ENCODE data around the gene PDCD1. TPM values are rescaled to one million over a fixed set of nuclear protein-coding genes. Genes with fewer than 3 reads are reported as not detected.
A peak's percentile ranks its signal among the peaks of the same experiment; 100 is the strongest.
"Not testable (repeated sequence)": the region's sequence is repeated elsewhere in the genome, so short reads cannot be mapped to it uniquely, and the experiment has no call there.

The PDCD1 gene
- polyA plus RNA-seq, 1 donor: 0.31 TPM

DNA sequence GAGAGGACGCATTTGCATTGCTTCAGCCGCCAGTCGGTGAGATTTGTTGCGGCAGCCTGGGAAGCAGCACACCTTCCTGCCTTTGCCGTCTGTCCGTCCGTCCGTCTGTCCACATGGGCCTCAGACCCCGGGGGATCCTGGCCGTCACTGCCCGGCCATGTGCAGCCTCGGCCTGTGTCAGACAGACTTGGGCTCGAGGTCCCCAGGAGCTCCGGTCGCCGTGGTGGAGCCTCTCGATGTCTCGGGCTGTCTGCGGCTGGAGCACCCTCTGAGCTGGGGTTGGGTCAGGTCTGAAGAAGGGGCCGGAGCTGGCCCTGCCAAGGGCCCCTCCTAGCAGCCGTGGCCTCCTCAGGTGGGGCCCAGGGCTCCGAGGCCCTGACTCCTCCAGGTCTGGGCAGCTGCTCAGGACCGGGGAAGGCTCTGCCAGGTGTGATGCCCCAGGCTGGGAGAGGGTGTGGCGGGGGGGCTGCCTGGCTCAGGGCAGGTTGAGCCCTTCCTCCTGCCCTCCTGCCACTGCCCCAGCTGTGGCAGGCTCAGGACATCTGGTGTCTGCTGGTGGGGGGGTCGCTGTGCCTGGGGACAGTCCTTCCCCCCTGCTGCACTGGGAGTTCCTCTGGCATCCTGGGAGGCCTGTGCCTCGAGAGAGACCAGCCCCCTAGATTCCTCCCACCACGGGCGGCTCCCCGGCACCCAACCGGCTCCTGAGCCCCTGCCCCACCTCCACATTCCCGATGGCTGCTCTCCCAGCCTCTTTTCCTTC is 37.9 kb downstream of the PDCD1 start:
- Histone ChIP-seq H3K9me3 (ENCODE audit: control insufficient read depth, low read depth, low read length) (peaks cover 17% of the 10 kb centered on the region), H3K4me3 (ENCODE audit: low read length) (no peak overlapping the region), H3K27me3 (ENCODE audit: control insufficient read depth, insufficient read depth, low read length) (no peaks in the 10 kb centered on the region), H3K36me3 (ENCODE audit: control insufficient read depth, insufficient read depth, low read length) (no peaks in the 10 kb centered on the region), H3K4me1 (ENCODE audit: control insufficient read depth, insufficient read depth, low read length) (peaks cover 4% of the 10 kb centered on the region), H3K27ac (ENCODE audit: low read length) (no peak overlapping the region)
- DNase-seq: no peak
- no CpG with 5 or more reads among the region's 31 CpGs for WGBS (ENCODE audit: insufficient coverage, low lambda C conversion rate)

DNA sequence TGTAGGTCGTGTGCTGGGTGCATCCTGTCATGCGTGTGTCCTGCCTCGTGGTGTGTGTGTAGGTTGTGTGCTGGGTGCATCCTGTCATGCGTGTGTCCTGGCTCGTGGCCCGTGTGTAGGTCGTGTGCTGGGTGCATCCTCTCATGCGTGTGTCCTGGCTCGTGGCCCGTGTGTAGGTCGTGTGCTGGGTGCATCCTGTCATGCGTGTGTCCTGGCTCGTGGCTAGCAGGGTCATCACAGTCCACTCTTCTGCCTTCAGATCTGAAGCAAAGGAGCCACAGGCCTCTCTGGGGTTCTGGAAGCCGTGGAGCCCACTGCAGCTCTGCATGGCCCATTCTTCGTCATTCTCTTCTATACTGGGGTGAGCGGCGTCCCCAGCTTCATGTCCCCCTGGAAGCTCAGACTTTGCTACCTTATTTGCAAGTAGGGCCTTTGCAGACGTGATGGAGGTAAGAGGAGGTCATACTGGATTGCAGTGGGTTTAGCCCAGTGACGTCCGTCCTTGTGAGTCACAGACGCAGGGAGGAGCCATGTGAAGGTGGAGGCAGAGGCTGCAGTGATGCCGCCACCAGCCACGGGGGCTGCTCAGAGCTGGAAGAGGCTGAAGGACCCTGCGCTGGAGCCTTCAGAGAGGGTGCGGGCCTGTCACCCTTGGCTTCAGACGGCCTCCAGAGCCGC is 38.6 kb downstream of the PDCD1 start:
- H3K27ac ChIP-seq (ENCODE audit: low read length); H3K27me3 ChIP-seq (ENCODE audit: control insufficient read depth, insufficient read depth, low read length); DNase-seq; H3K4me3 ChIP-seq (ENCODE audit: low read length); H3K36me3 ChIP-seq (ENCODE audit: control insufficient read depth, insufficient read depth, low read length); H3K4me1 ChIP-seq (ENCODE audit: control insufficient read depth, insufficient read depth, low read length): not testable (repeated sequence)
- WGBS (ENCODE audit: insufficient coverage, low lambda C conversion rate): no CpG with 5 or more reads among the region's 27 CpGs
- peaks cover 17% of the 10 kb centered on the region for H3K9me3 ChIP-seq (ENCODE audit: control insufficient read depth, low read depth, low read length)

DNA sequence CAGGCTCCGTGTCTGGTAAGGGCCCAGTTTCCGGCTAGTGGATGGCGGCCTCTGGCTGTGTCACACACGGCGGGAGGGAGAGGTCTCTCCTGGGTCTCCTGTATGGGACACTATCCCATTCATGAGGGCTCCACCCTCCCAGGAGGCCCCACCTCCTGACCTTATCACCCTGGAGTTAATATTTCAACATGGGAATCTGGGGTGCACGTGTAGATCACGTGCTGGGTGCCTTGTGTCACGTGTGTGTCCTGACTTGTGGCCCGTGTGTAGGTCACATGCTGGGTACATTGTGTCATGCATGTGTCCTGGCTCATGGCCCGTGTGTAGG is 39.8 kb downstream of the PDCD1 start:
- DNase-seq: peak; percentile 21 to 65
- WGBS (ENCODE audit: insufficient coverage, low lambda C conversion rate): 20% methylated on average over 1 of the region's 10 CpGs
- Histone ChIP-seq H3K9me3 (ENCODE audit: control insufficient read depth, low read depth, low read length) (peaks cover 13% of the 10 kb centered on the region), H3K4me1 (ENCODE audit: control insufficient read depth, insufficient read depth, low read length) (peaks cover 4% of the 10 kb centered on the region), H3K36me3 (ENCODE audit: control insufficient read depth, insufficient read depth, low read length) (no peaks in the 10 kb centered on the region), H3K27ac (ENCODE audit: low read length) (no peak overlapping the region), H3K27me3 (ENCODE audit: control insufficient read depth, insufficient read depth, low read length) (no peaks in the 10 kb centered on the region), H3K4me3 (ENCODE audit: low read length) (no peak overlapping the region)

DNA sequence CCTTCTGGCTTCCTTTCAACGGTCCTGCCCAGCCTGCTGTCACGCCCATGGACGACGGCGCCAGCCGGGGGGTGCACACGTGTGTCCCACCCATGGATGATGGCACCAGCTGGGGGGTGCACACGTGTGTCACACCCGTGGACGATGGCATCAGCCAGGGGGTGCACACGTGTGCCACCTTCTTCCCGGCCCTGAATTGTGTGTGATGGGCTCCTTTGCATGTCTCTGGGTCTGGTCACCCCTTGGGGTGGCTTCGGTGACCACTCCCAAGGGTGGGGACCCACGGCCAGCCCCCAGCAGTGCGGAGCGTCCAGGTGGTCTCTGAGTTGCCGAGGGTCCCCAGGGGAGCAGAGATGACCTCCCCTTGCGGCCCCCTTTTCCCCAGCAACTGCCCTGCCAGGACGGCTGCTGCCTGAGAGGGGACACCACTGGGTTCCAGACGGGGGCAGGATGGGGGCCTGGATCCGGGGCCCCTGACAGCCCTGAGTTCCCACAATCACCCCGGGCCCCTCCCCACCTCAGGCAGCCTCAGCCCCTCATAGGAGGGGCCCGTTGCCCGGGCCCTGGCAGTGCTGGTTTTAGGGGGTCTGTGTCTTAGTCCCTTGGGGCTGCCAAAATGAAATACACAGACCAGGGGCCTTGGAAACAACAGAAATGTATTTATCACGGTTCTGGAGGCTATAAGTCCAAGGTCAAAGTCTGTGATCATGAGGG is 40.3 kb downstream of the PDCD1 start:
- H3K36me3 ChIP-seq (ENCODE audit: control insufficient read depth, insufficient read depth, low read length): no peaks in the 10 kb centered on the region
- no CpG with 5 or more reads among the region's 25 CpGs for WGBS (ENCODE audit: insufficient coverage, low lambda C conversion rate)
- peaks cover 4% of the 10 kb centered on the region for H3K4me1 ChIP-seq (ENCODE audit: control insufficient read depth, insufficient read depth, low read length)
- H3K27me3 ChIP-seq (ENCODE audit: control insufficient read depth, insufficient read depth, low read length): no peaks in the 10 kb centered on the region
- no peak for DNase-seq
- no peak overlapping the region for H3K4me3 ChIP-seq (ENCODE audit: low read length)
- peaks cover 13% of the 10 kb centered on the region for H3K9me3 ChIP-seq (ENCODE audit: control insufficient read depth, low read depth, low read length)
- H3K27ac ChIP-seq (ENCODE audit: low read length): no peak overlapping the region

DNA sequence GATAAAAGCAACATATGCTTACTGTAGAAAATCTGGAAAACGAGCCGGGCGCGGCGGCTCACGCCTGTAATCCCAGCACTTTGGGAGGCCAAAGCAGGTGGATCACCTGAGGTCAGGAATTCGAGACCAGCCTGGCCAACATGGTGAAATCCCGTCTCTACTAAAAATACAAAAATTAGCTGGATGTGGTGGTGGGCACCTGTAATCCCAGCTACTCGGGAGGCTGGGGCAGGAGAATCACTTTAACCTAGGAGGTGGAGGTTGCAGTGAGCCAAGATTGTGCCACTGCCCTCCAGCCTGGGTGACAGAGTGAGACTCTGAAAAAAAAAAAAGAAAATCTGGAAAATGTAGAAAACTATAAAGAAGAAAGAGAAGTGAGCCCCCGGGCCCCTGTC is 40.9 kb downstream of the PDCD1 start:
- H3K9me3 ChIP-seq (ENCODE audit: control insufficient read depth, low read depth, low read length): peaks cover 13% of the 10 kb centered on the region
- not testable (repeated sequence) for H3K27me3 ChIP-seq (ENCODE audit: control insufficient read depth, insufficient read depth, low read length); H3K4me3 ChIP-seq (ENCODE audit: low read length); H3K36me3 ChIP-seq (ENCODE audit: control insufficient read depth, insufficient read depth, low read length); H3K27ac ChIP-seq (ENCODE audit: low read length); H3K4me1 ChIP-seq (ENCODE audit: control insufficient read depth, insufficient read depth, low read length); DNase-seq
- WGBS (ENCODE audit: insufficient coverage, low lambda C conversion rate): 87% methylated on average over 3 of the region's 10 CpGs

DNA sequence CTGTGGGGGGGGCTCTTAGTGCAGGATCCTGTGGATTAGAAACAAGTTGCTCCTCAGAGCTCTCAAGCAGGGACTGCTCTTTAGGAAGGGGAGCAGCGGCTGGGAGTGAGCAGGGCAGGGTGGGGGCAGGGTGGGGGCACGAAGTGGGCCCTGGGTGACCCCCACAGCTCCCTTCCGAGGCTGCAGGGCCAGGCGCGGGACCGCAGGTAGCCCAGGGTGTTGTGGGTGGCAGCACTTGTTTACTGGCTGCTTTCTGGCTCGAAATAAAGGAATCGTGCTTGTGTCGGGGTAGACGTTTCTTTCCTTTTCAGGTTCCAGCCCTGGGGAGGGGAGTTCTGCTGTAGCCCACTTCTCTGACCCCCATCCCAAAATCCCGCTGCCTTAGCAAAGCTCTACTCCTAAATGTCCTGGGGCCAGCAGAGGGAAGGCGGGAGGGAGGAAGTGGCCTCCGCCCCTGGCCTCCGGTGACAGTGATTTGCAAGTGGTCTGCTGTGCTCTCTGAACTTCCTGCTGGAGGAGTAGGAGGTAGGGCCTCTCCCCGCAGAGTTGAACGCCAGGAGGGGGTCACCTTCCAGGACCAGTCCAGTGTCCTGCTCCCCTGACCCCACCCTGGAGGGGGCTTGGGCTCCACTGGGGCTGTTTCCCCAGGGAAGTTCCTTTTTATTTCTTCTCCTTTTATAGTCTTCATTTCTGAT is 41.4 kb downstream of the PDCD1 start:
- no CpG with 5 or more reads among the region's 16 CpGs for WGBS (ENCODE audit: insufficient coverage, low lambda C conversion rate)
- Histone ChIP-seq H3K27ac (ENCODE audit: low read length) (no peak overlapping the region), H3K36me3 (ENCODE audit: control insufficient read depth, insufficient read depth, low read length) (no peaks in the 10 kb centered on the region), H3K9me3 (ENCODE audit: control insufficient read depth, low read depth, low read length) (peaks cover 13% of the 10 kb centered on the region), H3K4me3 (ENCODE audit: low read length) (no peak overlapping the region), H3K4me1 (ENCODE audit: control insufficient read depth, insufficient read depth, low read length) (peaks cover 4% of the 10 kb centered on the region), H3K27me3 (ENCODE audit: control insufficient read depth, insufficient read depth, low read length) (no peaks in the 10 kb centered on the region)
- DNase-seq: no peak

DNA sequence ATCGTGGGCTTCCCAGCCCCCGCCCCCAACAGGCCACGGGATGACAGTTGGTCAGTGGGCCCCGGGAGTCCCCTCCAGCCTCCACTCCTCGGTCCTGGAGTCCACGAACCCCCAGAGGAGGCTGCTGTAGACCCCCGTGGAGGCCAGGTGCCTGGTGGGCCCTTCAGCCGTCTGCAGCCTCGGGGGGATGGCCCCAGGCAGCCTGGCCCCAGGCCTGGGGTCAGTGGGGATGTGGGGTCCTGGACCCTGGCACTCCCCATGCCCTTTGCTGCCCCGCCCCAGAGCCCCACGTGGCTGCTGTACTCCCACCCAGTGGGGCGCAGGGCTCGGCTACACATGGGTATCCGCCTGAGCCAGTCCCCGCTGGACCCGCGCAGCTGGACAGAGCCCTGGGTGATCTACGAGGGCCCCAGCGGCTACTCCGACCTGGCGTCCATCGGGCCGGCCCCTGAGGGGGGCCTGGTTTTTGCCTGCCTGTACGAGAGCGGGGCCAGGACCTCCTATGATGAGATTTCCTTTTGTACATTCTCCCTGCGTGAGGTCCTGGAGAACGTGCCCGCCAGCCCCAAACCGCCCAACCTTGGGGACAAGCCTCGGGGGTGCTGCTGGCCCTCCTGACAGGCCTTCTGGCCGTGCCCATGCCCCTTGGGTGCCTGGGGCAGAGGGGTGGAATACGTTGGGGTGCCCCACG is 42.1 kb downstream of the PDCD1 start:
- H3K4me3 ChIP-seq (ENCODE audit: low read length): no peak overlapping the region
- peaks cover 13% of the 10 kb centered on the region for H3K9me3 ChIP-seq (ENCODE audit: control insufficient read depth, low read depth, low read length)
- H3K36me3 ChIP-seq (ENCODE audit: control insufficient read depth, insufficient read depth, low read length): no peaks in the 10 kb centered on the region
- no CpG with 5 or more reads among the region's 33 CpGs for WGBS (ENCODE audit: insufficient coverage, low lambda C conversion rate)
- H3K27ac ChIP-seq (ENCODE audit: low read length): no peak overlapping the region
- H3K27me3 ChIP-seq (ENCODE audit: control insufficient read depth, insufficient read depth, low read length): no peaks in the 10 kb centered on the region
- DNase-seq: no peak
- peaks cover 4% of the 10 kb centered on the region for H3K4me1 ChIP-seq (ENCODE audit: control insufficient read depth, insufficient read depth, low read length)

DNA sequence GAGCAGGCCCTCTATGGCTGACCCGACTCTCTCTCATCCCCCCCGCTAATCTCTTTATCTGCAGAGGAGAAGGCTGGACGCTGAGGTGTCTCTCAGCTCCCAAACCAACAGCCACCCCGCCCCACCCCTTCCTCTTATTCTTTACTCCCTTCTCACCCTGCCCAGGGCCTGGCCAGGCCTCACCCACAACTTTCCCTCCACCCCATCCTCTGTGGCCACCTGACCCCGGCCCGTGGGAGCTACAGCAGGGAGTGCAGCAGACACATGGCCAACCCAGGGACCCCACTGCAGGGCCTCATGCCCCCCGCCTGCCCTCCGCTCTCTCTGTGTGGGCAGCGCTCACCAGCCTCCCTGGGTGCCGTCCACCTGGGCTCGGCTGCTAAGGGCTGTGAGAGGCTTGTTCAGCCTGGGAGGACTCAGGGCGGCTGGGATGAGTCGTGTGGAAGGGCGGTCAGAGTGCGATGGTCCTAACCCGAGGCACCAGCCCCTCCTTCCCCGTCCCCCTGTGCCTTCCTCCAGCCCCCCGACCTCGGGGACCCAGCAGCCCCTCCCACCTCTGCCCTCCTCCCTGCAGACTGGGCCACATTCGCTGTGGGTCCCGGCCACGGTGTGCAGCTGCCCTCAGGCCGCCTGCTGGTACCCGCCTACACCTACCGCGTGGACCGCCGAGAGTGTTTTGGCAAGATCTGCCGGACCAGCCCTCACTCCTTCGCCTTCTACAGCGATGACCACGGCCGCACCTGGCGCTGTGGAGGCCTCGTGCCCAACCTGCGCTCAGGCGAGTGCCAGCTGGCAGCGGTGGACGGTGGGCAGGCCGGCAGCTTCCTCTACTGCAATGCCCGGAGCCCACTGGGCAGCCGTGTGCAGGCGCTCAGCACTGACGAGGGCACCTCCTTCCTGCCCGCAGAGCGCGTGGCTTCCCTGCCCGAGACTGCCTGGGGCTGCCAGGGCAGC is 42.9 kb downstream of the PDCD1 start:
- Histone ChIP-seq H3K9me3 (ENCODE audit: control insufficient read depth, low read depth, low read length) (peaks cover 13% of the 10 kb centered on the region), H3K27me3 (ENCODE audit: control insufficient read depth, insufficient read depth, low read length) (no peaks in the 10 kb centered on the region), H3K4me3 (ENCODE audit: low read length) (no peak overlapping the region), H3K36me3 (ENCODE audit: control insufficient read depth, insufficient read depth, low read length) (no peaks in the 10 kb centered on the region), H3K27ac (ENCODE audit: low read length) (no peak overlapping the region), H3K4me1 (ENCODE audit: control insufficient read depth, insufficient read depth, low read length) (peaks cover 4% of the 10 kb centered on the region)
- WGBS (ENCODE audit: insufficient coverage, low lambda C conversion rate): no CpG with 5 or more reads among the region's 48 CpGs
- no peak for DNase-seq

DNA sequence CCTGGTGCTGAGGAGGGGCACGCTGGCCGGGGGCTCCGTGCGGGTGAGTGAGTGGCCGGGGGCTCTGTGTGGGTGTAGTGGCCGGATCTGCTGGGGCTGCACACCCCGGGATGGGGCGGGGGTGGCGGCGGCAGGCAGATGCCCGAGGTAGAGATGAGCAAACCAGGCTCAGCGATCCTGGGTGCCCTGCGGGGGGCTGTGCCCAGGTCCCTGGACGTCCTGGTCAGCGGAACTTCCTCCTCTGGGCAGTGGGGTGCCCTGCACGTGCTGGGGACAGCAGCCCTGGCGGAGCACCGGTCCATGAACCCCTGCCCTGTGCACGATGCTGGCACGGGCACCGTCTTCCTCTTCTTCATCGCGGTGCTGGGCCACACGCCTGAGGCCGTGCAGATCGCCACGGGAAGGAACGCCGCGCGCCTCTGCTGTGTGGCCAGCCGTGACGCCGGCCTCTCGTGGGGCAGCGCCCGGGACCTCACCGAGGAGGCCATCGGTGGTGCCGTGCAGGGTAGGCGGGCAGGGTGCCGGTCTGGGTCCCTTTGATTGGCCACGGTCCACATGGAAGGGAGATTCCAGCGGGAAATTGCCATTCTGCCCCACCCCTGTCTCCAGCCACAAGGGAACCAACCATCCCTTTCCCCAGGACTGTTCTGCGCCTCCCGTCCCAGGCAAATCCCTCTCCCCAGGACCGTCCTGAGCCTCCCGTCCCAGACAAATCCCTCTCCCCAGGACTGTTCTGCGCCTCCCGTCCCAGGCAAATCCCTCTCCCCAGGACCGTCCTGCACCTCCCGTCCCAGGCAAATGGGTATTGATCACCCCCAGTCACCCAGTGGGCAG is 43.8 kb downstream of the PDCD1 start:
- WGBS (ENCODE audit: insufficient coverage, low lambda C conversion rate): no CpG with 5 or more reads among the region's 52 CpGs
- Histone ChIP-seq H3K27ac (ENCODE audit: low read length) (no peak overlapping the region), H3K4me1 (ENCODE audit: control insufficient read depth, insufficient read depth, low read length) (peaks cover 4% of the 10 kb centered on the region), H3K27me3 (ENCODE audit: control insufficient read depth, insufficient read depth, low read length) (no peaks in the 10 kb centered on the region), H3K4me3 (ENCODE audit: low read length) (no peak overlapping the region), H3K9me3 (ENCODE audit: control insufficient read depth, low read depth, low read length) (peaks cover 13% of the 10 kb centered on the region), H3K36me3 (ENCODE audit: control insufficient read depth, insufficient read depth, low read length) (no peaks in the 10 kb centered on the region)
- DNase-seq: peak in 1 of 2 donors; percentile 16

Measured in large intestine (tissue), 3 donors.